ENCODE data around the gene CLIP1. TPM values are rescaled to one million over a fixed set of nuclear protein-coding genes. Genes with fewer than 3 reads are reported as not detected.
"Not testable (repeated sequence)": the region's sequence is repeated elsewhere in the genome, so short reads cannot be mapped to it uniquely, and the experiment has no call there.

Gene CLIP1
- total and polyA plus RNA-seq, 9 donors: 16.2 to 71.5 (median 37.8) TPM

DNA sequence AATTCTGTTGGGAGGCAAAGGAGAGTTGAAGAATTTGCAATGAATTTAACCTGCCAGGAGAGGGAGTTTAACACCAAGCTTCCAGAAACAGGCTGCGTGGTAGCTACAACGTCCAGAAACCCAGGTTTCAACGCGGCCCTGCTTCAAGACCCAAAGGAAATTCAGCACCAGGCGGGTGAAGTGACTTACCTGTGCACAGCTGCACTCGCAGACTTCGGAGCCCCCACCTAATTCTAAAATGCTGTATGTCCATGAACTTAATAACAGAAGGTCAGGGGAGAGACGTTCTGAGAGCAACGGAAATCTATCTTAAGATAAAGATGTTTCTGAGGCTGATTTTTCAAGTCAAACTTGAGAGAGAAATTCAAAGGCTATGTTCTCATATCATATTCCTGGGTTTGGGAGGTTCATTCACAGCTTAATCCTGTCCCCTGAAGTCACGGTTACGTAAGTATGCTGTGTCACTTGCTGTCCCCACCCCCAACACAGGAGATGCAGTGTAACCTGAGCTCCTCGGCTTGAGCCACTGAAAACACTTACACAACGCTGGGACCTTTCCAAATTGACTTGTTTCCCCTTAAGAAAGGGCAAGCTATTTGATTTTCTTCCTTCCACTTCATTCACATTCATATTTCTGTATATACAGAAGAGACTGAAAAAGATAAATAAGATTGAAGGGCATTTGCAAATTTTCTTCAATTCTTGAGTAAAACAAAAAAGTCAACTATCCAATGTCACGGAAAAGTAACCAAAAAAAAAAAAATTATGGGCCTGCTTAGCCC, 22.7 kb downstream of the CLIP1 start:
- WGBS, 3 donors: 15 to 18% (median 15%) methylated on average over 14 of the region's 14 CpGs
- Histone ChIP-seq H3K9me3 (no peaks in the 10 kb centered on the region), H3K27me3 (no peaks in the 10 kb centered on the region), H3K4me1 (ENCODE audit: insufficient read depth) (peaks cover 1% of the 10 kb centered on the region), H3K36me3 (no peaks in the 10 kb centered on the region), H3K27ac (peak overlapping the region; percentile 61 to 83), H3K4me3 (peak overlapping the region; percentile 8)
- intact Hi-C loops (cut with DNase I): loop anchor here in 3 of 4 donors (2.0 to 5.0 kb wide), 2 partner anchors 73 kb away; no protein-coding TSS in a partner anchor
- TF ChIP-seq, protein P1, sequence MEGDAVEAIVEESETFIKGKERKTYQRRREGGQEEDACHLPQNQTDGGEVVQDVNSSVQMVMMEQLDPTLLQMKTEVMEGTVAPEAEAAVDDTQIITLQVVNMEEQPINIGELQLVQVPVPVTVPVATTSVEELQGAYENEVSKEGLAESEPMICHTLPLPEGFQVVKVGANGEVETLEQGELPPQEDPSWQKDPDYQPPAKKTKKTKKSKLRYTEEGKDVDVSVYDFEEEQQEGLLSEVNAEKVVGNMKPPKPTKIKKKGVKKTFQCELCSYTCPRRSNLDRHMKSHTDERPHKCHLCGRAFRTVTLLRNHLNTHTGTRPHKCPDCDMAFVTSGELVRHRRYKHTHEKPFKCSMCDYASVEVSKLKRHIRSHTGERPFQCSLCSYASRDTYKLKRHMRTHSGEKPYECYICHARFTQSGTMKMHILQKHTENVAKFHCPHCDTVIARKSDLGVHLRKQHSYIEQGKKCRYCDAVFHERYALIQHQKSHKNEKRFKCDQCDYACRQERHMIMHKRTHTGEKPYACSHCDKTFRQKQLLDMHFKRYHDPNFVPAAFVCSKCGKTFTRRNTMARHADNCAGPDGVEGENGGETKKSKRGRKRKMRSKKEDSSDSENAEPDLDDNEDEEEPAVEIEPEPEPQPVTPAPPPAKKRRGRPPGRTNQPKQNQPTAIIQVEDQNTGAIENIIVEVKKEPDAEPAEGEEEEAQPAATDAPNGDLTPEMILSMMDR (IDR thresholded peaks at IDR 0.05): peak in 2 of 3 donors; percentile 71 to 77
- TF ChIP-seq POLR2A (IDR thresholded peaks at IDR 0.05) (no peak), EP300 (IDR thresholded peaks at IDR 0.05) (no peak)
- DNase-seq: peak; percentile 51 to 71 (median 61)

DNA sequence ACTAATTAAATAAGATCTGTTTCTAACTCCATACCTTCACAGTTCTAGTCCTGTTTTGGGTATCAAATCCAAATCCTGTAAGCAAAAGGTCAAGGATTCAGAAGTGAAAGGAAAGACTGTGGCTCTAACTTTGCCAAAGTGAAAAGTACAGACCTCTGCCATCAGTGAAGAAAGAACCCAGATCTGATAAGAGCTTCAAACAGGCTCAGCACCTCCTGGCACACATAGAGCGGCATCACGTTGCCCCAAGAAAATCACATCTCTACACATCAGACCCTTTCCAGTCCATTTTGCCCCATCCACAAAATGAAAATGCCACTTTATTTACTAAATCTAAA, 23.2 kb downstream of the CLIP1 start:
- intact Hi-C loops (cut with DNase I): loop anchor here in 2 of 4 donors (2.0 to 5.0 kb wide), 2 partner anchors 73 to 74 kb away; no protein-coding TSS in a partner anchor

DNA sequence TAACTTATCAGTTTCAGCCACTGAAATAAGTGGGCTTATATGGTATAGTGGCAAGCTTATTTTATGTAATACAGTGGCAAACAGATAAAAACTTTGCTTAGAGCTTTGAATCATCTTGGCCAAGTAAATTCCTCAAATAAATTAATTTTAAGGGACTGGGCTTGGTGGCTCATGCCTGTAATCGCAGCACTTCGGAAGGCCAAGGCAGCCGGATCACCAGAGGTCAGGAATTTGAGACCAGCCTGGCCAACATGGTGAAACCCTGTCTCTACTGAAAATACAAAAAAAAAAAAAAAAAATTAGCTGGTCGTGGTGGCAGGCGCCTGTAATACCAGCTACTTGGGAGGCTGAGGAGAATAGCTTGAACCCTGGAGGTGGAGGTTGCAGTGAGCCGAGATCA, 24.5 kb downstream of the CLIP1 start:
- not testable (repeated sequence) for H3K27ac ChIP-seq; H3K9me3 ChIP-seq; H3K4me1 ChIP-seq (ENCODE audit: insufficient read depth); DNase-seq; H3K4me3 ChIP-seq; H3K36me3 ChIP-seq; H3K27me3 ChIP-seq
- WGBS, 3 donors: 88 to 92% (median 89%) methylated on average over 6 of the region's 6 CpGs
- intact Hi-C loops (cut with DNase I): loop anchor here in 2 of 4 donors (2.0 to 5.0 kb wide), 2 partner anchors 74 to 75 kb away; no protein-coding TSS in a partner anchor

More for the DNA sequence above, 23.2 kb downstream of the CLIP1 start:
- H3K27ac ChIP-seq: peak overlapping the region; percentile 61 to 83
- DNase-seq: no peak
- TF ChIP-seq EP300 (IDR thresholded peaks at IDR 0.05): no peak
- TF ChIP-seq, protein P1 (IDR thresholded peaks at IDR 0.05): no peak
- TF ChIP-seq POLR2A (IDR thresholded peaks at IDR 0.05): no peak
- H3K4me3 ChIP-seq: peak overlapping the region; percentile 8
- 32 to 34% (median 33%) methylated on average over 2 of the region's 2 CpGs for WGBS, 3 donors
- H3K4me1 ChIP-seq (ENCODE audit: insufficient read depth): peaks cover 1% of the 10 kb centered on the region
- H3K36me3 ChIP-seq: no peaks in the 10 kb centered on the region
- no peaks in the 10 kb centered on the region for H3K27me3 ChIP-seq
- no peaks in the 10 kb centered on the region for H3K9me3 ChIP-seq

DNA sequence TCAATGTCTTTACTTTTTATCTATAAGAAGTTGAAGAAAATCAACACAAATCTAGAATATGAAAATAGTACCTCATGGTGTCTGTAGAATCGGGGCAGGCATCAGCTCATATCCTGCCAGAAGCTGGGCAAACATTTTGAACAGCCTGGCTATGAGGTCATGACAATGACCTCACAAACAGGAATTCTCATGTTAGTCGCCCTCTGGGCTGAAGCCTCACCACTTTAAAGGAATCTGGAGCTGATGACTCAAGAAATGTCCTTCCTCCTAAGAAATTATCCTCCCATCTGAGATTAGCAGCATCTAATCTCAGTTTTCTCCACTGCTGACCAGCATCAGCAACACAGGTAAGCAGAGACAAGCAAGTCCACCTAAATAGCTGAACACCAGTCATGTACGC, 27.1 kb downstream of the CLIP1 start:
- H3K36me3 ChIP-seq: no peaks in the 10 kb centered on the region
- H3K4me1 ChIP-seq (ENCODE audit: insufficient read depth): peaks cover 1% of the 10 kb centered on the region
- no peak overlapping the region for H3K27ac ChIP-seq
- H3K27me3 ChIP-seq: no peaks in the 10 kb centered on the region
- DNase-seq: no peak
- H3K4me3 ChIP-seq: no peak overlapping the region
- H3K9me3 ChIP-seq: no peaks in the 10 kb centered on the region
- intact Hi-C loops (cut with DNase I): loop anchor here in 1 of 4 donors (5.0 kb wide), 1 partner anchor 77 kb away; no protein-coding TSS in a partner anchor
- WGBS, 3 donors: 51 to 65% (median 58%) methylated on average over 3 of the region's 3 CpGs
- TF ChIP-seq POLR2A (IDR thresholded peaks at IDR 0.05) (no peak), EP300 (IDR thresholded peaks at IDR 0.05) (no peak)
- TF ChIP-seq, protein P1 (IDR thresholded peaks at IDR 0.05): no peak

Data from ovary (tissue), 9 donors.